ENCODE data around the gene SEPTIN3.

SEPTIN3 gene

GRCh38 chr22:41976070-41976901 is 7.0 kb downstream of the SEPTIN3 start:
- DNase-seq: peak; percentile 20

GRCh38 chr22:41976961-41977566 is 7.8 kb downstream of the SEPTIN3 start:
- DNase-seq: no peak

DNA sequence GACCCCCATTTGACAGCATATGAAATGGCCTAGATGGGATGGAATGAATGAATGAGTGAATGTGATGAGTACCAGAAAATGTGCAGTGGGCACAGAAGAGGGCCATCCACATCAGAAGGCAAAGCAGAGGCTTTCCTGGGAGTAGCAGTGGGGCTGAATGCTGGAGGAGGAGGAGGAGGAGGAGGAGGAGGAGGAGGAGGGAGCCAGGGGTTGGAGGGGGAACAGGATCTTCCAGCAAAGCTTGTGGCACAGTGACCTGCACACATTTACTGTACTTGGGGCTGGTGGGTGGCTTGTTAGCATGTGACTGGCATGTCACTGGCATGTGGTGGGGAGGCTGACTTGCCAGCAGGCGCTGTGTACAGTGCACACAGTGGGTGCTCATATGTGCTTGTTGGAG is 9.5 kb downstream of the SEPTIN3 start:
- DNase-seq: no peak

DNA sequence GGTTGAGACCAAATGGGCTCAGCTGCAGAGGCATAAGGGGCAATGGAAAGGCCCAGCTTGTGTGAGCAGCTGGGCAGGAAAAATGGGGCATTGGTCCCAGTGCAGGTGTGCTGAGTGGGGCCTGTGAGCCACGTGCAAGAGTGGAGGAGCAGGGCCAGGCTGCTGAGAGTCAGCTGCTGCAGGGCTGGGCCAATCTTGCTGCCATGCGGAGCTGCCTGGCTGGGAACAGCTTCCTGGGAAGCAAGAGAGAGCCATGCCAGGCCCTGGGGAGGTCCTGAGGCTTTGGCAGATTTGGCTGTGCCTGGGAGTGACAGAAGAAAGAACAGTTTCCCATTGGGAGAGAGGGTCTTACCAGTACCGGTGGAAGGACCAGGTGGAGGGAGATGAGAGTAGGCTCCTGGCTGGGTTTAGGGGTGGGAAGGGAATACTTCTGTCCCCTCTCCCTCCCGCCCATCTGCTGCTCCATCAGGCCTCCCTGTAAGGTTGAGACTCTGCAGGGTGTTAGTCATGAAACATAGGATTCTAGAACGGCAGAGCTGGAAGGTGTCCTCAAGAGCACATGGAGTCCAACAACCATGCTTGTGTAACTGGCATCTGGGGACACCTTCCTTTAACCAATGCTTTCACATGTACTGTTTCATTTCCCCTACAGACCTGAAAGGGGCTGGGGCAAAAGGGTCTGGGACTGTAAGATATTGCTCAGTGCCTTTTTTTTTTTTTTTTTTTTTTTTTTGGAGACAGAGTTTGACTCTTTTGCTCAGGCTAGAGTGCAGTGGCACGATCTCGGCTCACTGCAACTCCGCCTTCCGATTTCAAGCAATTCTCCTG is 10.4 kb downstream of the SEPTIN3 start:
- no peak for DNase-seq

- DNase-seq: no peak
Observed at GRCh38 chr22:41982865-41983264, 13.6 kb downstream of the SEPTIN3 start.

DNA sequence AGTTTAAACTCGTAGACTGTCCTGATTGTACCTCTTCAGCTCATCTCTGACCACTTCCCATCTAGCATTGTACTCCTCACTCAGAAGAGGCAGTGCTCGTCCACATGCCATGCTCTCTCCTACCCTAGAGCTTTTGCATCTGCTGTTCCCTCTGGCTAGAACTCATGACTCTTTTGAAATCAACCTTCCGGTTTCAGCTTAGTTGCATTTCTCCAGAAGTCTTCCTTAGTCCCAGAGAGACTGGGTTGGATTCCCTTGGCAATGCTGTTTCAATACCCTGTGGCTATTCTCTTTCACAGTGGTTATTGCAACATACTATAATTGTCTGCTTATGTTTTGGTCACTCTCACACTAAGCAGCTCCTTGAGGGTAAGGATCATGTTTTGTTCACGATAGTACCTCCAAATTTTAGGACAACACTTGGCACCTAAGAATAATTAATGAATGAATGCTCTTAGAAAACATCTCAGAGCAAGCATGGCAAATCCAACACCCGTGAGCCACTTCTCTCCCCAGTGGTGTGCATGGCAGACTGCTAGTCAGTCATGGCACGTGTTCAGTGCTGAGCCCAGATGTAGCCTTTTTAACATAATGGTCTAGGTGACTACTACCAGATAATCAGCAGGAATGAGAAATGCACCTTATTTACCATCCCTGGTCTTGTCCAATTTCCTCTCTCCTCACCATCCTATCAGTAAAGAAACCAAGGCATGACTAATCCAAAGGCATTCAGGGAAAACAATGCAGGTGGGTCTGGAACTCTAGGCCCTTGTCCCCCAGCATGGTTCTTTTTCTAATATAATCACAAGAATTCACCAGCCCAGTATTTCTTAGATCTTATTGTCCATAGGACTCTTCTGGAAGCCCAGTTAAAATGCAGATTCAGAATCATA is 14.5 kb downstream of the SEPTIN3 start:
- no peak for DNase-seq

GRCh38 chr22:41987276-41987675 is 18.0 kb downstream of the SEPTIN3 start:
- DNase-seq: no peak

DNA sequence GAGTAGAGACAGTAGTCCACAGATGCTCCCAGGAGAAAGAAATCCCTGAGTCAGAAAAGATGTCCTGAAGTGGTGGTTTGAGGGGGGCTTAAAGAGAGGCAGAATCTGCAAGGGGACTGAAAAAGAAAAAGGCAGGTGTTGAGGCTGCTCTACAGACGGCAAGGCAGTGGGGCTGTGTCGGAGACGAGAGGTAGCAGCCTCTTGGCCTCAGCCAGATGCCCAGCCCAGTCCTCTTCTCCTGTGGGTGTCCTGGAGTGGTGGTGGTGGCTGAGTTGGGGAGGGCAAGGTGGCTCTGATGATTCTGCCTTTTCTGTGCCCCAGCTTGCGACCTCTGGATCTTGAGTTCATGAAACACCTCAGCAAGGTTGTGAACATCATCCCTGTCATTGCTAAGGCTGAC is 20.0 kb downstream of the SEPTIN3 start:
- DNase-seq: no peak

- DNase-seq: no peak
Observed at GRCh38 chr22:41991111-41991510, 21.9 kb downstream of the SEPTIN3 start.

GRCh38 chr22:41992496-41992895 is 23.3 kb downstream of the SEPTIN3 start:
- DNase-seq: no peak

GRCh38 chr22:41995211-41995610 is 26.0 kb downstream of the SEPTIN3 start:
- DNase-seq: no peak

GRCh38 chr22:41996826-41997225 is 27.6 kb downstream of the SEPTIN3 start:
- DNase-seq: no peak

DNA sequence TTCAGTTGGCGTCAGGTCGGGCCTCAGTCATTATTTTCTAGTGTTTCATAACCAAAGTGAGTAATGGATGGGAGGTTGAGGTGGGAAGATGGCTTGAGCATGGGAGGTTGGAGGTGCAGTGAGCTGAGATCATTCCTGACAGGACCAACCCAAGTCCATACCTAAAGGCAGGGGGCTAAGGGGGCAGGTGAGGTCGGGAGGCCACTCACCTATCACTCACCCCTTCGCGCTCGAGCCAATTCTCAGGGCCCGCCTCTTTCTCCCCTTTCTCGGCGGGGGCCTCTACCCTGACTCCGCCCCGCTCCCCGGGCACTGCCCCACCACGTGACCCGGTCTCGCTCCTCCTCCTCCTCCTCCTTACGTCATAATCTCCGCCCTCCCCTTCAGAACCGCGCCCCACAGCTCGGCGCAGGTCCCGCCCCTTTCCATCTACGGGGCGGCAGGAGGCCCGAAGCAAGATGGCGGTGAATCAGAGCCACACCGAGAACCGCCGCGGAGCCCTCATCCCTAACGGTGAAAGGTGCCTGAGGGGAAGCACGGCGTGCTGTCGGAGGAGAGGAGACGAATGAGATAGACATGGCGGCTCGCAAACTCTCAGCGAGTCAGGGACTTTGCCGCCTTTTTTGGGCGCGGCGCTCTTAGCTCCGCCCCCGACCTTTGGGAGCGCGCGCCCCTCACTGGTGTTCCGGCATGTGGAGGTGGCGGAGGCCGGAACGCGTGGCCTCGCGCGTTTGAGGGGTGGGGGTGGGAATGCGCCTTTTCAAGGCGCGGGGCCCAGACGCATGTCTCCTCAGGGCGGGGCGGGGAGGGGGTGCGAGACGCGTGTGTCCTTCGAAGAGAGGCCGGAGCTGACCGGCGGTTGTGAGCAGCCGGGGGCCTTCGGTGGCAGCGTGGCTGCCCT is 29.4 kb downstream of the SEPTIN3 start, which contains the start of gene WBP2NL:
Gene WBP2NL (plus strand): TSS at position 428 of the 901 bp plus-strand sequence. CDS start 31 bp downstream, at position 459.
- peak; percentile 93 for DNase-seq

DNA sequence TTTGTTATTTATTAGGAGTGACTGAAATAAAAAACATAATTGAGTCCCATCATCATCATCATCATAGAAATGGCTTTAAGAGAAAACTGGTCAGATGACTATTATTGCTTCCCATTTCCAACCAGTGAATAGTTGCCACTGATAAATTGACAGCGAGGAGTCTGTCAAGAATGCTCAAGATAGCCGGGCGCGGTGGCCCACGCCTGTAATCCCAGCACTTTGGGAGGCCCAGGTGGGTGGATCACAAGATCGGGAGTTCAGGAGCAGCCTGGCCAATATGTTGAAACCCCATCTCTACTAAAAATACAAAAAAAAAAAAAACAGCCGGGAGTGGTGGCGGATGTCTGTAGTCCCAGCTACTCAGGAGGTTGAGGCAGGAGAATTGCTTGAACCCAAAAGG is 31.2 kb downstream of the SEPTIN3 start:
- no peak for DNase-seq

DNA sequence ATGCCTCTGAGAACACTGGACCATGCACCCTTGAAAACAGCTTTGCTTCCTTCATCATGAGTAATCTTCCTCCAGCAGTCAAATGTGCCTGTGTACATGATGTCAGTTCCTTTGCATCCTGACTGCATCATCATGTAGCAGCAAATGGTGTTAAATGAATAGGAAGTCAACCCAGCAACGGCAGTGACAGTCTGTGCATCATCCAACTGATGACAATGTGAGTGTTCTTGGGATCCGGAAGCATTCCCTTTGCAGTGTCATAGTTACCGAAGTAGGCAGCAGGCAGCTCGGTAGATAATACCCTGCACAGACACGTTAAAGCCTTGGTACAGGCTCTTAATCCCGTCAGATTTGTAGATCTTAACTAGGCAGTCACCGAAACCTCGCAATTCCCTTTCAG is 31.9 kb downstream of the SEPTIN3 start:
- no peak for DNase-seq

GRCh38 chr22:42001706-42002105 is 32.5 kb downstream of the SEPTIN3 start:
- no peak for DNase-seq

DNA sequence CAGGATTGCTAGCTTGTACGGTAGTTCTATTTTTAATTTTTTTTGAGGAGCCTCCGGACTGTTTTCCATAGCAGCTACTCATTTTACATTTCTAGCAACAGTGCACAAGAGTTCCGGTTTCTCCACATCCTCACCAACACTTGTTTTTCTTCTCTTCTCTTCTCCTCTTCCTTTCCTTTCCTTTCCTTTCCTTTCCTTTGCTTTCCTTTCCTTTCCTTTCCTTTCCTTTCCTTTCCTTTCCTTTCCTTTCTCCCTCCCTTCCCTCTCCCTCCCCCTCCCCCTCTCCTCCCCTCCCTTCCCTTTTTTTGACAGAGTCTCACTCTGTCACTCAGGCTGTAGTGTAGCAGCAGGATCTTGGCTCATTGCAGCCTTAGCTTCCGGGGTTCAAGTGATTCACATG is 38.7 kb downstream of the SEPTIN3 start:
- no peak for DNase-seq

DNA sequence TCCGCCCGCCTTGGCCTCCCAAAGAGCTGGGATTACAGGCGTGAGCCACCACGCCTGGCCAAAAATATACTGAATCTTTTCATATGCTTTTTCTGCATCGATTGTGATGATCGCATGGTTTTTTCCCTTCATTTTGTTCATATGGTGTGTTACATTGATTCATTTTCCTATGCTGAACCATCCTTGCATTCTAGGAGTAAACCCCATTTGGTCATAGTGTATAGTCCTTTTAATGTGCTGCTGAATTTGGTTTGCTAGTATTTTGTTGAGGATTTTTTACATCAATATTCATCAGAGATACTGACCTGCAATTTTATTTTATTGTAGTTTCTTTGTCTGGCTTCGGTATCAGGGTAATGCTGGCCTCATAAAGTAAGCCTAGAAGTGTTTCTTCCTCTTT is 41.5 kb downstream of the SEPTIN3 start:
- DNase-seq: no peak

DNA sequence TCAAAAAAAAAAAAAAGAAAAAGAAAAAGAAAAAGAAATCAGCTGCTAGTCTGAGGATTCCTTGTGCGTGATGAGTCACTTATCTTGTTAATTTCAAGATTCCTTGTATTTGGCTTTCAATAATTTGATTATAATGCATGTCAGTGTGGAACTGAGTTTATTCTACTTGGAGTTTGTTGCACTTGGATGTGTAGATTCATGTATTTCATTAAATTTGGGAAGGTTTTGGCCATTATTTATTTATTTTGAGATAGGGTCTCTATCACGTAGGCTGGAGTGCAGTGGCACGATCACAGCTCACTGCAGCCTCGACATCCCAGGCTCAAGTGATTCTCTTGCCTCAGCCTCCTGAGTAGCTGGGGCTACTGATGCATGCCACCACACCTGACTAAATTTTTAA is 44.1 kb downstream of the SEPTIN3 start:
- DNase-seq: no peak

- DNase-seq: no peak
Observed at GRCh38 chr22:42016111-42016510, 46.9 kb downstream of the SEPTIN3 start.

GRCh38 chr22:42018224-42018623 is 49.0 kb downstream of the SEPTIN3 start:
- no peak for DNase-seq
